GM12875 (cell line): ENCODE results near the gene SPEF2.

Experiments
- H3K4me3 ChIP-seq: one replicate; pipeline ENCODE4 v1.5.1; 2011; ENCODE audit warnings: low read depth, low read length, control low read depth
- CTCF ChIP-seq: IDR thresholded peaks from 2 replicates; pipeline ENCODE4 v1.5.1; 2011; ENCODE audit warnings: low read depth, mild to moderate bottlenecking, control low read depth, inconsistent platforms, low read length, moderate library complexity, borderline replicate concordance; ENCODE audit not compliant: insufficient read depth

SPEF2 gene

DNA sequence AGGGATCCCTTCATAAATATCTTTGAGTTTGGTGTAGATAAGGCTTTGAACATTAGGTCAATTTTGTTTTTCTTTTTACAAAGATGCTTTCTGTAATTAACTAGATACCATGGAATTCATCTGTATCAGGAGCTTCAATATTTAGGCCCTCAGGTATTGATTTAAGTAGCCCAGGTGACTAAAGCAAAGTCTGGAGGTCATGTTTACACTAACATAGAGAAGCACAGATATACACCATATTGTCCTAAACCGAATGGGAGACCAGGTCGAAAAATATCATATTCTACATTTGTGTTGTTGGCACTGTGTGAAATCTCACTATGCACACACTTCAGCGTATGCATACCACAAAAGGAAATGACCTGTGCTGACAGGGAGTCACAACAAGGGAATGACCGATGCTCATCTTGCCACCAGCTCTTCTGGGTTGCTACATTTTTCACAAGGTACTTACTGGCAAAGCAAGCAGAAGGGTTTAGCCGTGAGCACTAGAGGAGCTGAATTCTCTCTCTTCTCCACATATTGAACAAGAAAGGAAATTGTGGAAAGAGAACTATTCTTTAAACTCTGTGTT is 140.6 kb downstream of the SPEF2 start:
- no peak for TF ChIP-seq CTCF
- H3K4me3 ChIP-seq, result no peak overlapping the region

GRCh38 chr5:35761541-35761940 is 143.9 kb downstream of the SPEF2 start:
- TF ChIP-seq CTCF, result no peak
- H3K4me3 ChIP-seq, result no peak overlapping the region

- no peak for TF ChIP-seq CTCF
- no peak overlapping the region for H3K4me3 ChIP-seq
These were observed 144.7 kb downstream of the SPEF2 start for GRCh38 chr5:35762368-35762767.

DNA sequence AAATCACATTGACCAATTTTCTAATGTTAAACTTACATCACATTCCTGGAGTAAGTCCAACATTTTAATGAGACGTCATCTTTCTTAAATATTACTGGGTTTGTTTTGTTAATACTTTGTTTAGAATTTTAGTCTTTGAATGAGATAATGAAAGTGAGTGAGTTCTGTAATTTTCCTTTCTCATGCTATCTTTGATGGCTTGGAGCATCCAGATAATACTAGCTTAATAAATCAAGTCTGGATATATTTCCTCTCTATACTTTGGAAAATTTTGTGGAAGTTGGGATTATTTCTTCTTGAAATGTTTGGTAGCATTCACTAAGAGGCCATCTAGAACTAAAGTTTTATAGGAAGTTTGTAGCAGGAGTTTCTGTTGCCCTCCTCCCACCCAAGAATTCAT is 148.3 kb downstream of the SPEF2 start:
- TF ChIP-seq CTCF, result no peak
- H3K4me3 ChIP-seq, result no peak overlapping the region

- H3K4me3 ChIP-seq, result no peak overlapping the region
- no peak for TF ChIP-seq CTCF
These were observed 153.6 kb downstream of the SPEF2 start for GRCh38 chr5:35771300-35771699.

DNA sequence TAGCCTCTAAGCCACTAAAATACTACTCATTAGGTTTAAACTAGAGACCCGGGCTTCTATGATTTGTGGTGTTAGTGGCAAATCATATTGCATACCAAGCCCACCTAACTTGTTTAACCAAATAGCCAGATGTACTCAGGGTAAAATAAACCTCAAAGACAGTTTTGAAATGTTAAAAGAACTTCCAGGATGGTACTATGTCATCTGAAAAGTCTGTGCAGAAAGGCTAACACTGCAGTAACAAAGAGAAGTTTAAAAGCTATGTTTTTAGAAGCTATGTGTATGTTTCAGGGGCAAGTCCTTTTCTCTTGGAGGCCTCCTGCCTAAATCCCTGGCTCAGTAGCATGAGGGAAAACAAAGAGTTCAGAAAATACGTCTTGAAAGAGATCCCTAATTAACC is 154.2 kb downstream of the SPEF2 start:
- no peak for TF ChIP-seq CTCF

GRCh38 chr5:35773967-35774366 is 156.3 kb downstream of the SPEF2 start:
- TF ChIP-seq CTCF, result no peak

More for the DNA sequence above, 154.2 kb downstream of the SPEF2 start:
- no peak overlapping the region for H3K4me3 ChIP-seq

More at GRCh38 chr5:35773967-35774366, 156.3 kb downstream of the SPEF2 start:
- H3K4me3 ChIP-seq, result no peak overlapping the region
